HS-27A (cell line): ENCODE measurements around the gene PACS2.

Experiments used
- DNase-seq: peaks from one replicate; pipeline ENCODE4 v3.0.0-alpha.2; 2012; ENCODE audit warnings: low read depth, missing footprints

Gene PACS2

DNA sequence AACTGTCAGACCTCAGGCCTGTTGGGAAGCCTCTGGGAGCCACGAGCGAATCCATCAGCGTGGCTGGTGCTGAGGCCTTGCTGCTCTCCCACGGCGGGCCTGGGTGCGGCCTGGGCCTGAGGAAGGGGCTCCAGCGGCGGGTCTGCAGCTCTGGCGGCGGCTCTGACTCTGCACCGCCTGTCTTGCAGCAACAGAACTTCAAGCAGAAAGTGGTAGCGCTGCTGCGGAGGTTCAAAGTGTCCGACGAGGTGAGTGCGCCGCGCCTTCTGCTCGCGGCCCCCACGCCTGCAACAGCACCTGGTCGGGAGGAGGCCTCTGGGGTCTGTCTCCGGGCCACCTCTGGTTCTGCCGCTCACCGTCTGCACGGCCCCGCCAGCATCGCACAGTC is 55.1 kb downstream of the PACS2 start:
- no peak for DNase-seq

DNA sequence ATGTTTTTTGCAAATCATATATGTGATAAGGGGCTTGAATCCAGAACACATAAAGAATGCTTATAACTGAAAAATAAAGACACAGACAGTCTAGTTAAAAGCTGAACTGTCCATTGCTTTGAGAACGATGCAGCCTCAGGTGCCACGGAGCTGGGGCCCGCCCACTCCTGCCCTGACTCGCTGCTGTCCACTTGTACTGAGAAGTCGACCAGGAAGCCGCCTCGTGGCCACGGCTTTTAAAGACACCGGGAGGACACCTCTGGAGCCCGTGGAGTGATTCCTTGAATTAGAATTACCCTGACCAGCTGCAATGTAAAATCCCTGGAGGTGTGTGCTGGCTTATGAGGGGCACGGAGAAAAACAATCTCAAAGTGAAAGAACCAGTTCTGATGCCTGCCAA is 59.8 kb downstream of the PACS2 start:
- no peak for DNase-seq

DNA sequence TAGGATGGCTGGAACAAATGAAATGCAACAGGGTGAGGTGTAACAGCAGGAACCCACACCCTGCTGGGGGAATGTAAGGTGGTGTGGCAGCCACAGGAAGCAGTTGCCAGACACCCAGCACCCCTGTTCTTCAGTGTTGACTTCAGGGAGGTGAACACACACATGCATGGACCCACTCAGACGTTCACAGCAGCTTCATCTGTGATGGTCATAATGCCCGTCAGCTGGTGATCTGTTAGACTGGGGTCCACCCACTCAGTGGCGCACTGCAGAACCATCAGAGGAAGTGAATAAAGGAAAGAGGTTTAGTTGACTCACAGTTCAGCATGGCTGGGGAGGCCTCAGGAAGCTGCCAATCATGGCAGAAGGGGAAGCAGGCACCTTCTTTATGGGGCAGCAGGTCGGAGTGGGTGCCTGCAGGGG is 61.1 kb downstream of the PACS2 start:
- DNase-seq = no peak

DNA sequence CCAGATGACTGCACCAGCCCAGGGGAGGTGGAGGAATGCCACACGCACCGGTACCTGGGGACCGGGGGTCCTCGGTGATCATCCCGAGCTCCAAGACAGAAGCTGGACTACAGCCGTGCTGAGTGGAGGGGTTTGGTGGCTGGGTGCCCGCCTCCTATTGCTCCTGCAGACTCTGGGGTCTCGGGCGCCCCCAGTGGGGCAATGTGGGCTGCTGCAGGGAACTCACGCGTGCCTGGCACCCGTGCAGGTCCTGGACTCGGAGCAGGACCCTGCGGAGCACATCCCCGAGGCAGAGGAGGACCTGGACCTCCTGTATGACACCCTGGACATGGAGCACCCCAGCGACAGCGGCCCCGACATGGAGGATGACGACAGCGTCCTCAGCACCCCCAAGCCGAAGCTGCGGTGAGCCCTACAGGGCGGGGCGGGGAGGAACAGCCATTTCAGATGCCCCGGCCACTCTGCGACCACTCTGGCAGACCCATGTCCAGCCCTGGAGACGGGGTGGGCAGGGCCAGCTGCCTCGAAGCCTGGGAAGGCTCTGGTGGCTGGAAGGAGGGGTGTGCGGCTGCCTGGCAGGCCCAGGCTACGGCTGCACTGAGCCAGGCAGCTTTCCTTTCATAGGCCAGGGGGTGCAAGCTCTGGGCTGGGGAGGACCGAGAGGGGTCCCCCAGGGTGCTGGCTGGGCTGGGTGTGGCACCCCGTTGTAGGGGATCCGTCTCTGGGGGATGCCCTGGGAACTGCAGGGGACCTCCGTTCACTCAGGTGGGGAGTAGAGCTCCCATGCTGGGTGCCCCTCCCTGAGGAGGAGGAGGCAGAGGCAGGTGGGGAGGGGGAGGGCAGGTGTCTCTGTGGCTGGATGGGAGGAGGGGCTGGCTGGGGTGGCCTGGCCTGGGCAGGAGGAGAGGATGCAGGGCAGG is 62.2 kb downstream of the PACS2 start:
- no peak for DNase-seq

DNA sequence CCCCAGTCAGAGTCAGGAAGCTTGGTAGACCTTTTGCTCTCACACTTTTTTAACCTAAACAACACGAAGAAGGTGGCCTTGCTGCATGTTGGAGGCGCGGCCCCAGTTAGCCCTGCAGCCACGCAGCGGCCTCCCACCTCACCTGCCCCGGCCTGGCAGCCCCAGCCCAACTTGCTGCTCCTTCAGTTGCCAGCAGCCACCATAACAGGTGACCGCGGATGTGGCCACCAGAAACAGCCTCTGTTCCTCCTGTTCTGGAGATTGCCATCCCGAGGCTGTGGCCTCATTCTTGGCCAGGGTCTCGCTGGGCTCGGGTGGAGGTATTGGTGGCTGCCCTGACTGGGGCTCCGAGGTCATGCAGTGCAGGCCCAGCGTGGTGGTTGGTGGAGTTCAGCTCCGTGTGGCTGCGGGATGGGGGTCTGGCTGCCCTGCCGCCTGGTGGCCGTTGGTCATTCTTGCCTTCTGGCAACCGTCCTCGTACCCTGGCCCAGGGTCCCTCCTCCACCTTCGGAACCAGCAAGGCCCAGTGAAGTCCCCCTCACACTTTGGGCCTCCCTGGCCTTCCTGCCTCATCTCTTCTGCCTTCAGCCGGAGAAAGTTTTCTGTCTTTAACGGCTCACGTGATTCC is 63.1 kb downstream of the PACS2 start:
- no peak for DNase-seq

DNA sequence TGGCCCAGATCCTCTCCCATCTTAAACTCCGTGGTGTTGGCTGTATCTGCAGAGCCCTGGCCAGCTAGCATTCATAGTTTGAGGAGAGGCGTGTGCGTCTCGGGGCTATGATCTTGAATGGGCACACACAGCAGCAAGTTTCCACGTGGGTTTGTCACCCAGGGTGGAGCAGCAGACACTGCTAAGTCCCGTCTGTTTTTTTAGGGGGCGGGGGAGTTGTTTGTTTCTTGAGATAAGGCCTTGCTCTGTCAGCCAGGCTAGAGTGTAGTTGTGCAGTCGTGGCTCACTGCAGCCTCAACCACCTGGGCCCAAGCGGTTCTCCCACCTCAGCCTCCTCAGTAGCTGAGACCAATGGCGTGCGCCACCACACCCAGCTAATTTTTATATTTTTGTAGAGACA is 63.7 kb downstream of the PACS2 start:
- no peak for DNase-seq

DNA sequence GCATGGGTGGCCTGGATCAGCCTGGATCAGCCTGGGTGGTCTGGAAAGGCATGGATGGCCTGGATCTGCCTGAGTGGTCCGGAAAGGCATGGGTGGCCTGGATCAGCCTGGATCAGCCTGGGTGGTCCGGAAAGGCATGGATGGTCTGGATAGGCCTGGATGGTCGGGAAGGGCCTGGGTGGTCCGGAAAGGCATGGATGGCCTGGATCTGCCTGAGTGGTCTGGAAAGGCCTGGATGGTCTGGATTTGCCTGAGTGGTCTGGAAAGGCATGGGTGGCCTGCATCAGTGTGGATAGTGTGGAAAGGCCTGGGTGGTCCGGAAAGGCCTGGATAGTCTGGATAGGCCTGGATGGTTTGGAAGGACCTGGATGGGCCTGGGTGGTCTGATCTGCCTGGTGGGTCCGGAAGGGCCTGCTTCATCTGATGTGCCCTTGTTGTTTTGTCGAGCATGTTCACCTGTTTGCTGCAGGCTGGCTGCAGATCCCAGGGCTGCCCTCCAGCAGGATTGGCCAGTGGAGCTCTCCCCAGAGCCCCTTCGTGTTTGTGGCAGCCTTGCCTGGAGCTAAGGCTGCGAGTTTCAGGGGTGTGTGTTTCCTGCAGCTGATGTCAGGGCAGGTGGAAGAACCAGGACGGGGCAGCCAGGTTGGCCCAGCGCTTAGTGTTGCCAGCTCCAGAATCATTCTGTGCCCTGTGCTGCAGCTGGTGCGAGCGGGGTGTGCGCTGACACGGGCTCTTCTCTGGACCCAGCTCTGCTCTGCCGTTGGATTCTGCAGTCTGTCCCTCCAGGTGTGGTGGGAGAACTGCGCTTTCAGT is 64.5 kb downstream of the PACS2 start:
- no peak for DNase-seq

DNA sequence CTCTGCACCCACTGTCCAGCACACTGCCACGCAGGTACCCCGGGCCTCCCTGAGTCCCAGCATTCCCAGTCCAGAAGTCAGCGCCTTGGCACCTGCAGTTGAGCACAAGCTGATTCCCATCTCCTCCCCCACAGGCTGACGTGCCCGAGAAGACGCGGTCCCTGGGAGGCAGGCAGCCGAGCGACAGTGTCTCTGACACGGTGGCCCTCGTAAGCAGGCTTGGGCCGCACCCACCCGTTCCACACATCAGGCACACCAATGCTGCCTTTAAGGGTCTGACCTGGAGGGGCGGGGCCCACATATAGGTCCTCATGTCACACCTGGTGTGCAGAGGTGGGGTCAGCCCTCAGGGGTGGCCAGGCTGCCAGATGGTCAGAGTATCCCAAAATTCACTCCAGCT is 65.4 kb downstream of the PACS2 start:
- no peak for DNase-seq

DNA sequence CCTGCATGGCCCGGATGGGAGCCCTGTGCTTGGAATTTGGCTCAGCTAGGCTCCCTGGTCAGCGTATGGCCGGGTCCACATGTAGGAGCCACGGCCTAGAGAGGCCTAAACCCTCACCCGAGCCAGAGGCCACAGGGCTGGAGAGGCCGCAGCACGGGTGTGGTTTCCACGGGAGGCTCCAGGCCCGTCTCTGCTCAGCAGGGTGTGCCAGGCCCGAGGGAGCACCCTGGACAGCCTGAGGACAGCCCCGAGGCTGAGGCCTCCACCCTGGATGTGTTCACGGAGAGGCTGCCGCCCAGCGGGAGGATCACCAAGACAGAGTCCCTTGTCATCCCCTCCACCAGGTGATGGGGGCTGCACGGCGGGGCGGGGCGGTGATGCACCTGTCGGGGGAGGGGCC is 66.2 kb downstream of the PACS2 start:
- no peak for DNase-seq

DNA sequence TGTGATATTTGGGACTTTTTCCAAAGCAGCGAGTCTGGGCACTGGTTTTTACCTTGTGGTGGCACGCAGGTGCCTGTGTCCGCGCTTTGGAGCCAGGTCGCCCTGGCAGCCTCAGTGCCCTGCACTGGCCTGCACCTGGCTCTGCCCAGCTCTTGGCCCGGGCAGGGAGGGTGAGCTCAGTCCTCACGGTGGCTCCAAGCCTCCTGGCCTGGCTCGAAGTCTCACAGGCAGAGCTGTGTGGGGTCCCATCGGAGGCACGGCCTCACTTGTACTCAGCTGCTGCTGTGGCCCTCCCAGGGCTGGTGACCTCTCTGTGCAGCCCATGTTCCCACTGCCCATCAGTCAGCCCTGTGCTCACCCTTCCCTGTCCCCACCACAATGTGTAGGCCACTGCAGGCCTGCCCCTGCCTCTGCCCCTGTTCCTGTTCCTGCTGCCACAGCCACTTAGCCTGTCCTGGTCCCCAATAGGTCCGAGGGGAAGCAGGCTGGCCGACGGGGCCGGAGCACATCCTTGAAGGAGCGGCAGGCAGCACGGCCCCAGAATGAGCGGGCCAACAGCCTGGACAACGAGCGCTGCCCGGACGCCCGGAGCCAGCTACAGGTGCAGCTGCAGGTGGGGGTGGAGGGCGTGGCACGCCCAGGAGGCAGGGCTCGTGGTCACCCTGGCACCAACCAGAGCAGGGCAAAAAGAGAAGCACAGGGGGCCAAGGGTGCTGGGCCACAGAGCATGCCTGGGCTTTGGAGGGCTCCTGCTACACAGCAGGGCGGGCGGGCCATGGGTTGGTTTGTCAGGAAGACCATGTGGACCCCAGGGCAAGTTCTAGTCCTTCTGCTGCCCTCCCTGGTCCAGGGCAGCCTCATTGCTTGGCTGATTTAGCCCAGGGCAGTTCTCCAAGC is 67.1 kb downstream of the PACS2 start:
- no peak for DNase-seq

DNA sequence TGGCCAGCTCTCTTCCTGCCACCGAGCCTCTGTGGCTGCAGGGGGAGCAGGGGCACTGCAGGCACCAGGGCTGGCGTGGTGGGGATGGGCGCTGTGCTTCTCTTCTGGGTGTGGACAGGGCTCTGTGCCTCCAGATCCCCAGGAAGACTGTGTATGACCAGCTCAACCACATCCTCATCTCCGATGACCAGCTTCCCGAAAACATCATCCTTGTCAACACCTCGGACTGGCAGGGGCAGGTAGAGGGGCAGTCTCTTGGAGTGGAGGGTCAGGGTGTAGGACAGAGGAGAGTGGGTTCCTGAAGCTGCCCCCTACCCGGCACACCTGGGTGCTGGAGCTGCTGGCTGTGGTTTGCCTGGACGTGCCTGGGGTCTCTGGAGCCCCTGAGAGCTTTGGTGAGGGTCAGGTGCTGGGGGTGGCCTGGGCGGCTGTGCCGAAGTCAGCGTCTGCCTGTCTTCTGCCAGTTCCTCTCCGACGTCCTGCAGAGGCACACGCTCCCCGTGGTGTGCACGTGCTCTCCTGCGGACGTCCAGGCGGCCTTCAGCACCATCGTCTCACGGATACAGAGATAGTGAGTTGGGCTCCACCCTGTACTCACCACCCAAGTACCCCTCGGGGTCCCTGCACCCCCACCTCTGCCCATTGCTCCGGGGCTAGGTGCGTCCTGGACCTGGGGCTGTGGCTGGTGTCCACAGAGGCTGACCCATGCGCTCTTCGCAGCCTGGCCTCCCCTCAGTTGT is 68.0 kb downstream of the PACS2 start:
- DNase-seq = no peak

DNA sequence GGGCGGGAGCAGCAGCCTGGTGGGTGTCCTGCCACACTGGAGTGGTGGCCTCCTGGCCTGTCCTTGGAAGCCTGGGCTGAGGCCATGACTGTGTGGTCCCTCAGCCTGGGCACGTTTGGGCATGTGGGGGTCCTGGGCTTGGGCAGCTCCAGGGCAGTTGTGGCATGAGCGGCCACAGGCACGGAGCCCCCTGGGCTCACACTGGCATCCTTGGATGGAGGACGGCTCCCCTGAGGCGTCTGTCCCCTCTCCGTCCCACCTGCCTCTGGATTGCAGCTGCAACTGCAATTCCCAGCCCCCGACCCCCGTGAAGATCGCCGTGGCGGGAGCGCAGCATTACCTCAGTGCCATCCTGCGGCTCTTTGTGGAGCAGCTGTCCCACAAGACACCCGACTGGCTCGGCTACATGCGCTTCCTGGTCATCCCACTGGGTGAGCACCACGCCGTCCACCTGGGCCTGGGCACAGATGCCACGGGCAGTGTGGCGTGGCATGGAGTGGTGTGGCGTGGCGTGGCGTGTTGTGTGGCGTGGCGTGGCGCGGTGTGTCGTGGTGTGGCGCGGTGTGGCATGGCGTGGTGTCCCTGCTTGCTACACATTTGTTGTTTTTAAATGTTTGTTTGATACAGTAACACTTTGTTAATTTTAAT is 68.7 kb downstream of the PACS2 start:
- no peak for DNase-seq

DNA sequence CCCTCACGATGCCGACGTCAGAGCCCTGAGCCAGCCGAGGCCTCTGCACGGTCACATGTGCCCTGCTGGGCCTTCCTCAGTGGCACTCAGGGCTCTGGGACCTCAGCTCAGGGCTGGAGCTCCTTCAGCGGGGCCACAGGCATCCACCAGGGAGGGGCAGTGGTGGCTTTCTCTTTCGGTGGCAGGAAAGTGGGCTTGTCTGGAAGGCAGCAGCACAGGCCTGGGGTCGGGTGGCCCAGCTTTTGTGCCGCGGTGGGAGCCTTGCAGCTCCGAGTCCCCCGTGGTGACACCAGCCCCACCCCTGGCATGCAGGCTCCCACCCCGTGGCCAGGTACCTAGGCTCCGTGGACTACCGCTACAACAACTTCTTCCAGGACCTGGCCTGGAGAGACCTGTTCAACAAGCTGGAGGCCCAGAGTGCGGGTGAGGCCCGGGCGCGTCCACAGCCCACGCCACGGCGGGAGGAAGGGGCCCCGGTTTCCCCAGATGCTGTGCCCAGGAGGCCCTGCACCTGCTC is 69.6 kb downstream of the PACS2 start:
- no peak for DNase-seq

DNA sequence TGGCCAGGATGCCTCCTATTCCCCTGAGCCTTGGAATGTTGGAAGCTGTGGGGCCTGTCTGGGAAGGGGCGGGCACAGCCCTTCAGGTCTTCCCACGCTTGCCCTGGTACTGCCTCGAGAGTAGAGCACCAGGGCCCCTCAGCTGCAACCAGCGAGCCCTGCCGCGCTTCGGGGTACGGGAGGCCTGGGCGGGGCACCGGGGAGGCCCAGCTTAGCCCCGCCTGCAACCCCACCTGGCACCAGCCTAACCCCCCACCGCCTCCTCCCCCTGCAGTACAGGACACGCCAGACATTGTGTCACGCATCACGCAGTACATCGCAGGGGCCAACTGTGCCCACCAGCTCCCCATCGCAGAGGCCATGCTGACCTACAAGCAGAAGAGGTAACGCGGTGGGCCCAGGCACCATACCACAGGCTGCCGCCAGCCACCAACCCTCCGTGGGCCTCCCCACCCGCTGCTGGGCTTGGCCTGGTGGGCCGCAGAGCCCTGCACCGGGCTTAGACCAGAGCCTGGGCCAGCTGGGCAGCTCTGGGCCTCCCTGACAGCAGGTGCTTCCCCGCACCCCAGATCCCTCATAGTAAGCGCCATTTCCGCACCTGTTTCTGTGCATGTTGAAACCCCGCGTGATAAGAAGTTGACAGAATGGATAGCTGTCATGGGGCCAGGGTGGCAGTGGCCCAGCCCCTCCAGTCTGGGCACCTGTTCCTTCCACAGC is 70.2 kb downstream of the PACS2 start:
- no peak for DNase-seq

DNA sequence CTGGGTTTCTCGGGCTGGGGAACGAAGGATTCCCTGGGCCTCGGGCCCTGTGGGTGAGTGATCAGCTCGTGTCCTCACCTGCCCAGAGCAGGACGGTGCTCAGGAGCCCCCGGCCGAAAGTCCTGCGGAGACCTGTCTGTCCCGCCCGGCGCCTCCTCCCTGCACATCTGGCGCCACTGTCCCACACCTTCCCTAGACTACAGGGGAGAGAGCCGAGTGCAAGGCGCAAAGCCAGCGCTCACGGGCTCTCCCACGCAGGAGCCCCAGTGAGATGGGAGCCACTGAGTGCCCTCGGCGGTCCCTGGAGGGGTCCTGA is 70.7 kb downstream of the PACS2 start:
- DNase-seq = no peak

DNA sequence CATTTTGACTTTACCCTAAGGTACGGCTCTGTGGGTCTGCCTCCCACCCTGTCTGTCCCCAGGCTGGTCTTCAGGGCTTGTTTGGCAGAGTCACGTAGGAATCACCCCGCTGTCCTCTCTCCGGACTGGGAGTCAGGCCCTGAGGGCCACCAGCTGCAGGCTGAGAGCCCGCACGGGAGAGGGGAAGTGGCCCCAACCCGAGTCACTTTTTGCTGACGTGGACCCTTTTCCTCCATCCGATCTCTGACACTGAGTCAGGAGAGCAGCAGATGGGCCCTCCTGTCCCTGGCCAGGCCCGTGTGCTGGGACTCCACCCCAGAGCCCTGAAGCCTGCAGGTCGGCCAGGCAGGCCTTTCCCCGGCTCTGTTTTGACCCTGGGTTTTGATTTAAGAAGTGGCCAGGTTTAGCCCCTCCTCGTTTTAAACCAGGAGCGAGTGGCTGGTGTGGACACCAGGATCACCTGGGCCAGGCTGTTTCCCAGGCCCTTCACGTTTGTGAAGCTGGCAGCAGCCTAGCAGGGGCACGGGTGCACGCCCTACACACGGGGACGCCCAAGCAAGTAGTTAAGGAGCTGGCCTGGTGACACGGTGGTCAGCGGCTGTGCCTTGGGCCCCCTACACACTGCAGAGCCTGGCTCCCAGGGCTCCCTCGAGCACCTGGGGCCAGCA is 71.3 kb downstream of the PACS2 start:
- DNase-seq = no peak

DNA sequence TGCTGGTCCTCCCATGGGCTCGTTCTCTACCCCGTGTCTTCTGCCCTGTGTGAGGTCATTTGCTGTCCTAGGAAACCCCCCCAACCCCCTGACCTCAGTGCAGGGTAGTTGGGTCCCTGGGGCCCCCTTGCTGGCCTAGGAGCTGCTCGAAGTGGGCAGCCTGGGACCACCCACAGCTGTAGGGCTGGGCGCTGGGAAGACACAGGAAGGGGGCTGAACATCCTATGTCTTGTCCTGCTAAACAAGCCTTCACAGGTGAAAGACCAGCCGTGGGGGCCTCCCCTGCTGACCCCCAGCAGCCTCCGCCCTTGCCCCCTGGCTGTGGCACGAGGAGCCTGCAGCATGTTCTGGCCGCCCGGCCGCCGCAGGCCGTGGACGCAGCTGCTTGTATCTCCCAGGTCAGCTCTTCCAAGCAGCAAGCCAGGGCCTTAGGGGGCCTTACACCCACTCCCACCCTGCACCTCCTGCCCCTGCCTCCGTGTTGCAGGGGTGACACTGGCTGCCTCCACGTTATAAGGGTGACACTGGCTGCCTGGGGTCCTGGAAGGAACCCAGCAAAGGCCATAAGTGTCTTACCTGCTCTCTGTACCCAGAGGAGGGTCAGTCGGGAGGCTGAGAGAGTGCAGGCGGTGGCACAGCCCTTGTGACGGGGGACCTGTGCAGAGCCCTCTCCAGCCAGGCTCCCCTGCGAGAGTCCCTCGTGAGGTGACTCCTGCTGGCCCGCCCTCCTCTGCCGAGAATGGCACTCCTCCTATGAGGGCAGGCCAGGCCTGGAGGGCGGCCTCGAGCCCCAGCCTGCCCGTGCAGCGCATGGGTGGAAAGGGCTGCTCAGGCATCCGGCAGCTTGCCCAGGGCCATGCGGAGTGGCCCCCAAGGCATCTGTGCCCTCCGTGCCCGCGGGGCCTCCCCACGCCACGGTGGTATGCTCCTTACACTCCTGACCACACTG is 72.3 kb downstream of the PACS2 start:
- DNase-seq = no peak

DNA sequence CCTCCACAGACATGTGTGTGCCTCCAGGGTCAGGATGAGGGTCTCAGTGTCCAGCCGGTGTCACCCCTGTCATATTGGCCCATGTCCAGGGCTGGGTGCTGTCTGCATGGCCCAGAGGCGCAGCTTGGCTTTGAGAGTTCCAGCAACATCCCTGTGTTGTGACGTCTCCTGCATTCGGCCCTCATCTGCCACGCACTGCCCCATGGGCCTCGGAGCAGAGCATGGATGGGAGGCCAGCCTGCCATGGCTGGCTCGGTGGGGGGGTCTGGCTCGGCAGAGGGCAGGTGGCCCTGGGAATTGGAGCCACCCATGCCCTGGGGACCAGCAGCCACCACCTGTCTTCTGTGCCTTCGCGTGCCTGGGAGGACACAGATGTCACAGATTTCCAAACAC is 73.0 kb downstream of the PACS2 start:
- no peak for DNase-seq
